NCI-H2227 (cell line): Measurements from ENCODE around the gene TM9SF2.
"Not testable (repeated sequence)": the region's sequence is repeated elsewhere in the genome, so short reads cannot be mapped to it uniquely, and the experiment has no call there.

Source experiments
- DNase-seq: peaks from one replicate; lab custom pipeline; 2025; ENCODE audit not compliant: unreplicated experiment; lab: John Stamatoyannopoulos, UW

The TM9SF2 gene

GRCh38 chr13:99501184-99501847 lies at the start of gene TM9SF2:
TM9SF2 (plus strand) TSS chr13:99501472; CDS start chr13:99501607, 135 bp downstream.
- peak; percentile 97 for DNase-seq

GRCh38 chr13:99454518-99455183 lies 46.6 kb upstream of the TM9SF2 start:
- DNase-seq, result no peak

- DNase-seq, result no peak
These were observed 42.0 kb upstream of the TM9SF2 start for GRCh38 chr13:99459099-99459850.

GRCh38 chr13:99460802-99461201 lies 40.5 kb upstream of the TM9SF2 start:
- DNase-seq, result not testable (repeated sequence)

- no peak for DNase-seq
These were observed 37.5 kb upstream of the TM9SF2 start for GRCh38 chr13:99463646-99464397.

- DNase-seq, result no peak
These were observed 36.8 kb upstream of the TM9SF2 start for GRCh38 chr13:99464441-99464949.

GRCh38 chr13:99465454-99465853 lies 35.8 kb upstream of the TM9SF2 start:
- DNase-seq, result peak; percentile 60

- DNase-seq, result no peak
These were observed 33.5 kb upstream of the TM9SF2 start for GRCh38 chr13:99467764-99468163.

GRCh38 chr13:99469041-99469440 lies 32.2 kb upstream of the TM9SF2 start:
- peak; percentile 24 for DNase-seq

GRCh38 chr13:99470027-99470426 lies 31.2 kb upstream of the TM9SF2 start:
- no peak for DNase-seq

GRCh38 chr13:99471221-99472121 lies 29.8 kb upstream of the TM9SF2 start:
- DNase-seq, result no peak

GRCh38 chr13:99472122-99472440 lies 29.2 kb upstream of the TM9SF2 start:
- DNase-seq, result no peak

- DNase-seq, result no peak
These were observed 27.8 kb upstream of the TM9SF2 start for GRCh38 chr13:99473515-99473914.

GRCh38 chr13:99476648-99477047 lies 24.6 kb upstream of the TM9SF2 start:
- no peak for DNase-seq

GRCh38 chr13:99477493-99477892 lies 23.8 kb upstream of the TM9SF2 start:
- DNase-seq, result no peak

- DNase-seq, result no peak
These were observed 19.9 kb upstream of the TM9SF2 start for GRCh38 chr13:99481366-99481765.

GRCh38 chr13:99484473-99484872 lies 16.8 kb upstream of the TM9SF2 start:
- no peak for DNase-seq

GRCh38 chr13:99486996-99487395 lies 14.3 kb upstream of the TM9SF2 start:
- DNase-seq, result no peak

- DNase-seq, result no peak
These were observed 12.2 kb upstream of the TM9SF2 start for GRCh38 chr13:99489028-99489427.

GRCh38 chr13:99491750-99492149 lies 9.5 kb upstream of the TM9SF2 start:
- not testable (repeated sequence) for DNase-seq
